H9 (cell line): ENCODE measurements around the gene MRPL52. TPM values are rescaled to one million over a fixed set of nuclear protein-coding genes. Genes with fewer than 3 reads are reported as not detected.

Experiments
- DNase-seq: peaks from one replicate; pipeline ENCODE4 v3.0.0-alpha.2; 2017
- H2AFZ ChIP-seq: one replicate; pipeline ENCODE4 v1.6.1; 2013; ENCODE audit warnings: mild to moderate bottlenecking, low read length, control low read depth, moderate library complexity
- H2AK5ac ChIP-seq: 2 replicates; pipeline ENCODE4 v1.6.1; 2013; ENCODE audit warnings: low read length, control low read depth, mixed read lengths; ENCODE audit not compliant: insufficient read length
- H2BK120ac ChIP-seq: one replicate; pipeline ENCODE4 v1.6.1; 2013; ENCODE audit warnings: low read depth, mild to moderate bottlenecking, low read length, control low read depth, inconsistent platforms; ENCODE audit not compliant: poor library complexity, severe bottlenecking
- H2BK12ac ChIP-seq: 2 replicates; pipeline ENCODE4 v1.6.1; 2013; ENCODE audit warnings: low read length, control low read depth, mixed read lengths, low read depth; ENCODE audit not compliant: insufficient read length
- H2BK15ac ChIP-seq: 2 replicates; pipeline ENCODE4 v1.6.1; 2013; ENCODE audit warnings: low read depth, low read length, control low read depth
- H2BK20ac ChIP-seq: one replicate; pipeline ENCODE4 v1.6.1; 2013; ENCODE audit warnings: low read depth, mild to moderate bottlenecking, low read length, control low read depth, inconsistent platforms; ENCODE audit not compliant: poor library complexity, severe bottlenecking
- H2BK5ac ChIP-seq: 2 replicates; pipeline ENCODE4 v1.6.1; 2013; ENCODE audit warnings: low read length, control low read depth, mixed read lengths; ENCODE audit not compliant: insufficient read length
- H3K14ac ChIP-seq: 2 replicates; pipeline ENCODE4 v1.6.1; 2013; ENCODE audit warnings: low read length, control low read depth; ENCODE audit not compliant: insufficient read depth
- H3K18ac ChIP-seq: 2 replicates; pipeline ENCODE4 v1.6.1; 2013; ENCODE audit warnings: low read depth, mild to moderate bottlenecking, mixed read lengths, low read length, control low read depth; ENCODE audit not compliant: insufficient read length
- H3K23ac ChIP-seq: 2 replicates; pipeline ENCODE4 v1.6.1; 2013; ENCODE audit warnings: low read length, control low read depth, mixed read lengths, low read depth; ENCODE audit not compliant: insufficient read length
- H3K23me2 ChIP-seq: 2 replicates; pipeline ENCODE4 v1.6.1; 2013; ENCODE audit warnings: low read depth, mild to moderate bottlenecking, mixed read lengths, low read length, control low read depth; ENCODE audit not compliant: insufficient read length, poor library complexity, severe bottlenecking
- H3K27ac ChIP-seq: 2 replicates; pipeline ENCODE4 v1.5.1; 2013; ENCODE audit warnings: low read length, control low read depth, mixed read lengths, low read depth; ENCODE audit not compliant: insufficient read length
- H3K27me3 ChIP-seq: 2 replicates; pipeline ENCODE4 v1.6.1; 2013; ENCODE audit warnings: low read length, control low read depth, inconsistent platforms; ENCODE audit not compliant: insufficient read depth
- H3K4ac ChIP-seq: 2 replicates; pipeline ENCODE4 v1.6.1; 2013; ENCODE audit warnings: low read depth, mild to moderate bottlenecking, control low read depth, inconsistent platforms, low read length, moderate library complexity
- H3K4me1 ChIP-seq: 2 replicates; pipeline ENCODE4 v1.6.1; 2013; ENCODE audit warnings: low read length, control low read depth, inconsistent platforms; ENCODE audit not compliant: insufficient read depth
- H3K4me2 ChIP-seq: 2 replicates; pipeline ENCODE4 v1.6.1; 2013; ENCODE audit warnings: low read length, control low read depth, mixed read lengths; ENCODE audit not compliant: insufficient read length, insufficient read depth
- H3K56ac ChIP-seq: 2 replicates; pipeline ENCODE4 v1.6.1; 2013; ENCODE audit warnings: low read depth, mild to moderate bottlenecking, mixed read lengths, low read length, control low read depth; ENCODE audit not compliant: insufficient read length
- H3K79me1 ChIP-seq: 2 replicates; pipeline ENCODE4 v1.6.1; 2013; ENCODE audit warnings: low read depth, mild to moderate bottlenecking, moderate library complexity, low read length, control low read depth, inconsistent platforms; ENCODE audit not compliant: insufficient read depth, poor library complexity, severe bottlenecking
- H3K79me2 ChIP-seq: 2 replicates; pipeline ENCODE4 v1.6.1; 2013; ENCODE audit warnings: low read length, control low read depth, inconsistent platforms; ENCODE audit not compliant: insufficient read depth
- H3K9ac ChIP-seq: 2 replicates; pipeline ENCODE4 v1.6.1; 2013; ENCODE audit warnings: low read length, control low read depth, mixed read lengths; ENCODE audit not compliant: insufficient read length; ENCODE audit errors: extremely low read depth
- H3K9me3 ChIP-seq: one replicate; pipeline ENCODE4 v1.6.1; 2013; ENCODE audit warnings: low read depth, low read length, inconsistent platforms; ENCODE audit not compliant: control insufficient read depth
- H3T11ph ChIP-seq: one replicate; pipeline ENCODE4 v1.6.1; 2013; ENCODE audit warnings: mild to moderate bottlenecking, low read length, control low read depth, inconsistent platforms
- H4K20me1 ChIP-seq: one replicate; pipeline ENCODE4 v1.6.1; 2013; ENCODE audit not compliant: control insufficient read depth, insufficient read length, insufficient read depth
- H4K5ac ChIP-seq: 2 replicates; pipeline ENCODE4 v1.6.1; 2013; ENCODE audit warnings: low read depth, mild to moderate bottlenecking, mixed read lengths, low read length, control low read depth; ENCODE audit not compliant: insufficient read length
- H4K8ac ChIP-seq: replicated peaks from 2 replicates; pipeline ENCODE4 v1.6.1; 2013; ENCODE audit warnings: low read length, control low read depth, mixed read lengths, low read depth; ENCODE audit not compliant: insufficient read length
- H4K91ac ChIP-seq: 2 replicates; pipeline ENCODE4 v1.6.1; 2013; ENCODE audit warnings: low read depth, mild to moderate bottlenecking, moderate library complexity, mixed read lengths, low read length, control low read depth; ENCODE audit not compliant: insufficient read length
- H3K27ac Mint-ChIP-seq, 3 experiments: 2 replicates in 2 of 3; 3 replicates in 1 of 3; pipeline ENCODE4 v1.8.0; 2020 to 2021; ENCODE audit warnings: mixed read lengths in 3 of 3, mild to moderate bottlenecking in 1 of 3, moderate library complexity in 1 of 3
- H3K27me3 Mint-ChIP-seq: 2 replicates; pipeline ENCODE4 v1.8.0; 2021; ENCODE audit warnings: low read depth, mild to moderate bottlenecking, moderate library complexity, mixed read lengths
- H3K36me3 Mint-ChIP-seq, 3 experiments: 2 replicates in 2 of 3; 3 replicates in 1 of 3; pipeline ENCODE4 v1.8.0; 2020 to 2021; ENCODE audit warnings: low read depth in 3 of 3, mixed read lengths in 3 of 3; ENCODE audit not compliant: insufficient read depth in 1 of 3
- H3K4me1 Mint-ChIP-seq, 2 experiments: 2 replicates each; pipeline ENCODE4 v1.8.0; 2020; ENCODE audit warnings: mixed read lengths in 2 of 2
- H3K4me3 Mint-ChIP-seq, 2 experiments: 2 replicates in 1 of 2; 3 replicates in 1 of 2; pipeline ENCODE4 v1.8.0; 2020 to 2021; ENCODE audit warnings: mild to moderate bottlenecking in 2 of 2, mixed read lengths in 2 of 2, moderate library complexity in 1 of 2
- H3K9me3 Mint-ChIP-seq, 2 experiments: 2 replicates in 1 of 2; 3 replicates in 1 of 2; pipeline ENCODE4 v1.8.0; 2020; ENCODE audit warnings: mild to moderate bottlenecking in 2 of 2, mixed read lengths in 2 of 2, moderate library complexity in 1 of 2
- CTCF ChIP-seq: fragments of 200-600 bp; sonication (generic); conservative IDR thresholded peaks from 3 replicates; pipeline ENCODE4 v1.8.0; 2021; ENCODE audit warnings: antibody characterized with exemption, mild to moderate bottlenecking
- WGBS: extraction: QIAGEN DNeasy Blood & Tissue Kit; methylation state at CpG from one replicate; pipeline ENCODE4 v1.1.7; 2013; ENCODE audit warnings: missing lambda C conversion rate, low lambda C conversion rate, mixed read lengths; ENCODE audit not compliant: insufficient read length; ENCODE audit errors: extremely low coverage; 5-methylcytosine and 5-hydroxymethylcytosine counted together
- total RNA-seq: library from RNA; stranded (reverse); gene quantifications from 2 replicates; pipeline ENCODE4 v1.2.1, GENCODE V29; 2021

MRPL52 gene
- total RNA-seq, 1 experiment from 2014 or later, result 190 TPM

GRCh38 chr14:22854963-22855724, 25.5 kb downstream of the MRPL52 start:
- no peak overlapping the region for H3K4ac ChIP-seq
- no peak overlapping the region for H4K91ac ChIP-seq
- Mint-ChIP-seq H3K36me3 (no peaks in the 10 kb centered on the region), H3K4me1 (peaks cover 4% of the 10 kb centered on the region in 2 experiments), H3K27ac (peak overlapping the region in 1 of 3 experiments; percentile 76; a peak in 1 of 7 replicates), H3K9me3 (peaks cover 0 to 3% of the 10 kb centered on the region in 2 experiments; a peak in 2 of 5 replicates), H3K4me3 (no peak overlapping the region; a peak in 1 of 5 replicates), H3K27me3 (no peaks in the 10 kb centered on the region; the same call in 1 of the 2 replicates)
- H2BK12ac ChIP-seq, result no peak overlapping the region
- H2BK120ac ChIP-seq, result no peak overlapping the region
- H3K56ac ChIP-seq, result no peak overlapping the region
- no peak overlapping the region for H2AK5ac ChIP-seq
- H3K18ac ChIP-seq, result no peak overlapping the region
- no peak overlapping the region for H3K23ac ChIP-seq
- H3K4me1 ChIP-seq, result no peaks in the 10 kb centered on the region
- no peak overlapping the region for H3K27ac ChIP-seq
- H3K79me2 ChIP-seq, result no peaks in the 10 kb centered on the region
- H3K23me2 ChIP-seq, result no peaks in the 10 kb centered on the region
- no peak overlapping the region for H2BK20ac ChIP-seq
- H3K27me3 ChIP-seq, result no peaks in the 10 kb centered on the region
- no peak overlapping the region for H3K9ac ChIP-seq
- no peak overlapping the region for H3K4me2 ChIP-seq
- no peaks in the 10 kb centered on the region for H4K20me1 ChIP-seq
- no peak overlapping the region for H4K8ac ChIP-seq
- no peaks in the 10 kb centered on the region for H3K9me3 ChIP-seq
- no peak overlapping the region for H2BK5ac ChIP-seq
- no peak overlapping the region for H3T11ph ChIP-seq
- H4K5ac ChIP-seq, result no peak overlapping the region
- H3K79me1 ChIP-seq, result no peaks in the 10 kb centered on the region
- H2BK15ac ChIP-seq, result no peak overlapping the region
- WGBS, result no CpG with 5 or more reads among the region's 8 CpGs
- no peak for TF ChIP-seq CTCF
- DNase-seq, result no peak
- no peak overlapping the region for H2AFZ ChIP-seq
- no peak overlapping the region for H3K14ac ChIP-seq
